C4-2B (cell line): ENCODE data around the gene KLC4.

ENCODE experiments used
- ZFX ChIP-seq: fragments of 450-650 bp; IDR thresholded peaks from 2 replicates; pipeline ENCODE4 v1.6.1; 2017
- TF ChIP-seq, protein P1 (sequence below): fragments of 450-650 bp; conservative IDR thresholded peaks from 2 replicates; pipeline ENCODE4 v1.5.1; 2017; ENCODE audit warnings: mild to moderate bottlenecking

DNA sequence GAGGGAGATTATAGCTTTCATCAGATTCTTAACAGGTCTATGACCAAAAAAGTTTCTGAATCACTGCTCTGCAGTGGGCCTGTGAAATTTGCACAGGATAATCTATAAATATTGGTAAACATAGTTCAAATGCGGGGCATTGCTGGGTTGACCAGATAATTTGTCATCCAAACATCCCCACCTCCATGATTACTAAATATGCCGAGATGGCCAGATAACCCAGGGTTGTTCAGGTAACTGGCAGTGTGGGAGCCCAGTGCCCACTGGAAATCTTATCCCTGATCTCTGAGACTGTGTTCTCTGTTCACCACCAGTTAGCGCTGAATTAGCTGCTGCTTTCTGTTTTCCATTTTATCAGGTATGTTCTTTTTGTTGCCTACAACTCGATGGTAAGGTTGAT, 38.1 kb downstream of the KLC4 start:
- TF ChIP-seq, protein P1, sequence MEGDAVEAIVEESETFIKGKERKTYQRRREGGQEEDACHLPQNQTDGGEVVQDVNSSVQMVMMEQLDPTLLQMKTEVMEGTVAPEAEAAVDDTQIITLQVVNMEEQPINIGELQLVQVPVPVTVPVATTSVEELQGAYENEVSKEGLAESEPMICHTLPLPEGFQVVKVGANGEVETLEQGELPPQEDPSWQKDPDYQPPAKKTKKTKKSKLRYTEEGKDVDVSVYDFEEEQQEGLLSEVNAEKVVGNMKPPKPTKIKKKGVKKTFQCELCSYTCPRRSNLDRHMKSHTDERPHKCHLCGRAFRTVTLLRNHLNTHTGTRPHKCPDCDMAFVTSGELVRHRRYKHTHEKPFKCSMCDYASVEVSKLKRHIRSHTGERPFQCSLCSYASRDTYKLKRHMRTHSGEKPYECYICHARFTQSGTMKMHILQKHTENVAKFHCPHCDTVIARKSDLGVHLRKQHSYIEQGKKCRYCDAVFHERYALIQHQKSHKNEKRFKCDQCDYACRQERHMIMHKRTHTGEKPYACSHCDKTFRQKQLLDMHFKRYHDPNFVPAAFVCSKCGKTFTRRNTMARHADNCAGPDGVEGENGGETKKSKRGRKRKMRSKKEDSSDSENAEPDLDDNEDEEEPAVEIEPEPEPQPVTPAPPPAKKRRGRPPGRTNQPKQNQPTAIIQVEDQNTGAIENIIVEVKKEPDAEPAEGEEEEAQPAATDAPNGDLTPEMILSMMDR = no peak
- no peak for TF ChIP-seq ZFX
